ENCODE data around the gene KIF18B.

KIF18B gene

DNA sequence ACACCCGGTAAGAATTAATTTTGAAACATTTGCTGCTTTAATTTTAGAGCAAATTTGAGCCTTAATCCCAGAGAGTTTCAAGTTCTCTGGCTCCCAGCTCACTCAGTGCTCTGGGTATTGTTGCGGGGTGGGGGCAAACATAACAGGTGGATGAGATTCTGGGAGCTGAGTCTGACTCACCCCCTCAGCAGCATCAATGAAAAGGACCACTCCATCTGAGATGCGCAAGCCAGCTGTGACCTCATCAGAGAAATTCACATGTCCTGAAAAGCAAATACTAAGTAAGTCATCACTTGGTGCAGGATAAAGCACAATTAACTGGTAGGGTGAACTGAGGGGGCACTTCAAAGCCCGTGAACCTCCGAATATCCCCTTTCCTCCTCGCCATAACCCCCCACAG is 68.2 kb downstream of the KIF18B start:
- Mint-ChIP-seq H3K4me3 (no peak overlapping the region), H3K36me3 (ENCODE audit: low read depth) (peaks cover 53% of the 10 kb centered on the region), H3K9me3 (no peaks in the 10 kb centered on the region), H3K4me1 (no peaks in the 10 kb centered on the region), H3K27ac (no peak overlapping the region), H3K27me3 (ENCODE audit: low read depth) (no peaks in the 10 kb centered on the region)
- TF ChIP-seq, protein P1, sequence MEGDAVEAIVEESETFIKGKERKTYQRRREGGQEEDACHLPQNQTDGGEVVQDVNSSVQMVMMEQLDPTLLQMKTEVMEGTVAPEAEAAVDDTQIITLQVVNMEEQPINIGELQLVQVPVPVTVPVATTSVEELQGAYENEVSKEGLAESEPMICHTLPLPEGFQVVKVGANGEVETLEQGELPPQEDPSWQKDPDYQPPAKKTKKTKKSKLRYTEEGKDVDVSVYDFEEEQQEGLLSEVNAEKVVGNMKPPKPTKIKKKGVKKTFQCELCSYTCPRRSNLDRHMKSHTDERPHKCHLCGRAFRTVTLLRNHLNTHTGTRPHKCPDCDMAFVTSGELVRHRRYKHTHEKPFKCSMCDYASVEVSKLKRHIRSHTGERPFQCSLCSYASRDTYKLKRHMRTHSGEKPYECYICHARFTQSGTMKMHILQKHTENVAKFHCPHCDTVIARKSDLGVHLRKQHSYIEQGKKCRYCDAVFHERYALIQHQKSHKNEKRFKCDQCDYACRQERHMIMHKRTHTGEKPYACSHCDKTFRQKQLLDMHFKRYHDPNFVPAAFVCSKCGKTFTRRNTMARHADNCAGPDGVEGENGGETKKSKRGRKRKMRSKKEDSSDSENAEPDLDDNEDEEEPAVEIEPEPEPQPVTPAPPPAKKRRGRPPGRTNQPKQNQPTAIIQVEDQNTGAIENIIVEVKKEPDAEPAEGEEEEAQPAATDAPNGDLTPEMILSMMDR (IDR thresholded peaks at IDR 0.05; ENCODE audit: unreplicated experiment in 3 of 3): no peak

DNA sequence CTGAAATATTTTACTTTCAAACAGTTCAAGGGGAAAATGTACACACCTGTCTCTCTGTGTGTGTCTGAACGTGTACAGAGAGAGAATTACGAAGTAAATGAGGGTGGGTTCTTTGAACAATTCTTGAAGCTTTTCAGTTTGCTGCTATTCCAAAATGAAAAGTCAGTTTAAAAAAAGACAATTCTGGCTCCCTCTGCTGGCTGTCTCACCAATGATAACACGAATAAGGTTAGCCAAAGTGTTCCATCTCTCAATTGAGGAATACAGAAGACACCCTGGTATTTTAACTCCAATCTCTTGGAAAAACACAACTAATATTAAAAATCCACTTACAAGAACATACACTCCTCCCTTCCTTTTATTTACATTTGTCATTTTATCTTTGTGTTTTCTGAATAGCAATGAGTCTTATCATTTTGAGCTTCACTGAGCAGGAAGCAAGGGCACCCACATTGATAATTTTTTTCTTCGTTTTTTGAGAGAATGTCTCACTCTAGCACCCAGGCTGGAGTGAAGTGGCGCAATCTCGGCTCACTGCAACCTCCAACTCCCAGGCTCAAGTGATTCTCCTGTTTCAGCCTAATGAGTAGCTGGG is 68.8 kb downstream of the KIF18B start:
- no peaks in the 10 kb centered on the region for H3K4me1 Mint-ChIP-seq
- H3K9me3 Mint-ChIP-seq: no peaks in the 10 kb centered on the region
- TF ChIP-seq, protein P1 (IDR thresholded peaks at IDR 0.05; ENCODE audit: unreplicated experiment in 3 of 3): peak; percentile 49 to 70 (median 59)
- H3K4me3 Mint-ChIP-seq: no peak overlapping the region
- H3K27me3 Mint-ChIP-seq (ENCODE audit: low read depth): no peaks in the 10 kb centered on the region
- no peak overlapping the region for H3K27ac Mint-ChIP-seq
- peaks cover 55% of the 10 kb centered on the region for H3K36me3 Mint-ChIP-seq (ENCODE audit: low read depth)

DNA sequence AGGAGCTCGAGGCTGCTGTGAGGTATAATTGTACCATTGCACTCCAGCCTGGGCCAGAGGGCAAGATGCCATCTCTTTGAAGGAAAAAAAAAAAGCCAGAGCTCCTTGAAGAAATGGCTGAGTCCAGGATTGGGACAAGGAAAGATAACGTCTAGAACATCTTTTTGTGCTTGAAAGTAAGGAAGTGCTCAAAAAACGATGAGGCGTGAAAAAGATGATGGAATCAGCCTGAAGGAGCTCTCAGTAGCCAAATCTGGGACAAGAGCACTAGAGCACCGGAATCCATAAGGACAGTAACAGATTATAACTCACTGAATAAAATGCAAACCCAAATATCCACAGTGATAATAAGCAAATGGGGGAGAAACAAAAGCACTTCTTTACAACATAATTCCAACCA is 70.5 kb downstream of the KIF18B start:
- Mint-ChIP-seq H3K27me3 (ENCODE audit: low read depth) (no peaks in the 10 kb centered on the region), H3K36me3 (ENCODE audit: low read depth) (peaks cover 50% of the 10 kb centered on the region), H3K4me3 (no peak overlapping the region), H3K27ac (no peak overlapping the region), H3K4me1 (no peaks in the 10 kb centered on the region), H3K9me3 (no peaks in the 10 kb centered on the region)
- TF ChIP-seq, protein P1 (IDR thresholded peaks at IDR 0.05; ENCODE audit: unreplicated experiment in 3 of 3): no peak

DNA sequence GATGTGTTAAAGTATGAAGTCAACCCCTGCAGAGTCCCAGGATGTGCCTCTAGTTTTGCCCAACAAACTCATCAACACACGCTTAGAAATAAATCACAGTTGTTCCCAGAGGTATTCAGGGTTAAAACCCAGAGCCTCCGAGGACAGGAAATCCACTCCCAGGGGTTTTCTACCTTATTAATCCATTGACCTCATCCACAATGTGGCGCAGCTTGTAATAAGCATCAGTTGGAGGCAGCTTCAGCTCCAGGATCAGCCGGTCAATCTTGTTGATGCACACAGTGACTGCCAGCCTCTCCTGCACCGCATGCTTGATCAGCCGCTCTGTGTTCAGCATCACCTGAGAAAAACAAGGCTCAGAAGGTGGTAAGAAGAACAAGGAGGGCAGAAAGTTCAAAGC is 71.8 kb downstream of the KIF18B start:
- Mint-ChIP-seq H3K9me3 (no peaks in the 10 kb centered on the region), H3K4me3 (no peak overlapping the region), H3K36me3 (ENCODE audit: low read depth) (peaks cover 50% of the 10 kb centered on the region)

More for the DNA sequence above, 71.8 kb downstream of the KIF18B start:
- TF ChIP-seq, protein P1 (IDR thresholded peaks at IDR 0.05; ENCODE audit: unreplicated experiment in 3 of 3): no peak
- Mint-ChIP-seq H3K27me3 (ENCODE audit: low read depth) (no peaks in the 10 kb centered on the region), H3K27ac (no peak overlapping the region), H3K4me1 (no peaks in the 10 kb centered on the region)
